BLaER1 treated with 17β-estradiol and CSF1 and Interleukin-3, amounts not matched to agents 10 nM and 100 nM (cell line): ENCODE data around the gene DCTD.
A peak's percentile ranks its signal among the peaks of the same experiment; 100 is the strongest.

Experiments
- H3K27ac ChIP-seq, 11 experiments: shearing (Covaris generic); formaldehyde crosslinking; 2 replicates each; pipeline ENCODE4 v1.8.1; 2022
- H3K27me3 ChIP-seq, 11 experiments: shearing (Covaris generic); formaldehyde crosslinking; 2 replicates each; pipeline ENCODE4 v1.8.1; 2022
- H3K36me3 ChIP-seq, 11 experiments: shearing (Covaris generic); formaldehyde crosslinking; 2 replicates each; pipeline ENCODE4 v1.8.1; 2022
- H3K4me1 ChIP-seq, 10 experiments: shearing (Covaris generic); formaldehyde crosslinking; 2 replicates each; pipeline ENCODE4 v1.8.1; 2022
- H3K4me2 ChIP-seq, 11 experiments: shearing (Covaris generic); formaldehyde crosslinking; 2 replicates each; pipeline ENCODE4 v1.8.1; 2022
- H3K4me3 ChIP-seq, 10 experiments: shearing (Covaris generic); formaldehyde crosslinking; 2 replicates each; pipeline ENCODE4 v1.8.1; 2022
- H3K9ac ChIP-seq, 11 experiments: shearing (Covaris generic); formaldehyde crosslinking; 2 replicates each; pipeline ENCODE4 v1.8.1; 2022
- H3K9me3 ChIP-seq, 11 experiments: shearing (Covaris generic); formaldehyde crosslinking; replicated peaks in 1 of 11; 2 replicates each; pipeline ENCODE4 v1.8.1; 2022
- H4K20me1 ChIP-seq, 11 experiments: shearing (Covaris generic); formaldehyde crosslinking; 2 replicates each; pipeline ENCODE4 v1.8.1; 2022
- Cebpa-rat ChIP-seq, 11 experiments: shearing (Covaris generic); IDR thresholded peaks; 2 replicates each; pipeline ENCODE4 v1.8.1; 2022

Gene DCTD

GRCh38 chr4:182917182-182918043, at the start of gene DCTD:
DCTD (minus strand) TSS chr4:182917386; CDS start chr4:182915568, 1,818 bp downstream.
- Histone ChIP-seq H3K9me3 (no peaks in the 10 kb centered on the region), H3K4me1 (peaks cover 37 to 64% (median 53%) of the 10 kb centered on the region in 10 experiments), H3K4me3 (peak within 1 kb of the TSS; percentile 70 to 82 (median 76)), H3K27ac (peak within 1 kb of the TSS; percentile 92 to 99 (median 98)), H3K9ac (peak within 1 kb of the TSS; percentile 89 to 99 (median 97)), H3K27me3 (no peaks in the 10 kb centered on the region), H3K4me2 (peak within 1 kb of the TSS; percentile 82 to 95 (median 91)), H4K20me1 (peaks cover 0 to 8% (median 5%) of the 10 kb centered on the region in 11 experiments; a peak in 5 of 22 replicates), H3K36me3 (peaks cover 26 to 36% (median 32%) of the 10 kb centered on the region in 11 experiments)
- no peak for TF ChIP-seq Cebpa-rat (IDR thresholded peaks at IDR 0.05)

GRCh38 chr4:182960746-182961145, 43.6 kb upstream of the DCTD start:
- Histone ChIP-seq H4K20me1 (no peaks in the 10 kb centered on the region), H3K4me1 (peaks cover 0 to 4% (median 0%) of the 10 kb centered on the region in 10 experiments; a peak in 1 of 20 replicates), H3K27me3 (no peaks in the 10 kb centered on the region), H3K4me2 (no peak overlapping the region), H3K36me3 (no peaks in the 10 kb centered on the region), H3K9ac (no peak overlapping the region), H3K4me3 (no peak overlapping the region), H3K9me3 (peaks cover 6 to 22% (median 12%) of the 10 kb centered on the region in 11 experiments; a peak in 21 of 22 replicates), H3K27ac (no peak overlapping the region)
- no peak for TF ChIP-seq Cebpa-rat (IDR thresholded peaks at IDR 0.05)

GRCh38 chr4:182960228-182960627, 43.0 kb upstream of the DCTD start:
- no peak overlapping the region for H3K9ac ChIP-seq
- H3K27me3 ChIP-seq: no peaks in the 10 kb centered on the region
- H3K27ac ChIP-seq: no peak overlapping the region
- no peak overlapping the region for H3K4me2 ChIP-seq
- no peaks in the 10 kb centered on the region for H3K36me3 ChIP-seq
- H3K9me3 ChIP-seq: peaks cover 6 to 22% (median 12%) of the 10 kb centered on the region in 11 experiments; a peak in 21 of 22 replicates
- no peak for TF ChIP-seq Cebpa-rat (IDR thresholded peaks at IDR 0.05)
- H4K20me1 ChIP-seq: no peaks in the 10 kb centered on the region
- H3K4me1 ChIP-seq: peaks cover 0 to 4% (median 0%) of the 10 kb centered on the region in 10 experiments; a peak in 1 of 20 replicates
- no peak overlapping the region for H3K4me3 ChIP-seq

- H3K9ac ChIP-seq: no peak overlapping the region
- no peaks in the 10 kb centered on the region for H3K4me1 ChIP-seq
- no peaks in the 10 kb centered on the region for H3K36me3 ChIP-seq
- no peak overlapping the region for H3K4me3 ChIP-seq
- no peaks in the 10 kb centered on the region for H3K27me3 ChIP-seq
- no peak for TF ChIP-seq Cebpa-rat (IDR thresholded peaks at IDR 0.05)
- H3K9me3 ChIP-seq: peaks cover 6 to 32% (median 16%) of the 10 kb centered on the region in 11 experiments; a peak in 20 of 22 replicates
- no peaks in the 10 kb centered on the region for H4K20me1 ChIP-seq
- H3K27ac ChIP-seq: no peak overlapping the region
- H3K4me2 ChIP-seq: no peak overlapping the region
Measured at GRCh38 chr4:182955411-182955810, 38.2 kb upstream of the DCTD start.

GRCh38 chr4:182944484-182945213, 27.5 kb upstream of the DCTD start:
- TF ChIP-seq Cebpa-rat (IDR thresholded peaks at IDR 0.05): no peak

GRCh38 chr4:182939680-182940079, 22.5 kb upstream of the DCTD start:
- Histone ChIP-seq H4K20me1 (no peaks in the 10 kb centered on the region), H3K4me2 (no peak overlapping the region), H3K4me3 (no peak overlapping the region), H3K9ac (no peak overlapping the region), H3K4me1 (no peaks in the 10 kb centered on the region), H3K36me3 (no peaks in the 10 kb centered on the region), H3K27me3 (no peaks in the 10 kb centered on the region), H3K27ac (no peak overlapping the region), H3K9me3 (no peaks in the 10 kb centered on the region)
- no peak for TF ChIP-seq Cebpa-rat (IDR thresholded peaks at IDR 0.05)

More at GRCh38 chr4:182944484-182945213, 27.5 kb upstream of the DCTD start:
- Histone ChIP-seq H3K27me3 (no peaks in the 10 kb centered on the region), H3K9me3 (no peaks in the 10 kb centered on the region), H3K4me3 (no peak overlapping the region), H3K9ac (no peak overlapping the region), H3K4me1 (no peaks in the 10 kb centered on the region), H3K36me3 (no peaks in the 10 kb centered on the region), H4K20me1 (no peaks in the 10 kb centered on the region), H3K27ac (no peak overlapping the region), H3K4me2 (no peak overlapping the region)

GRCh38 chr4:182938205-182938645, 21.0 kb upstream of the DCTD start:
- no peak overlapping the region for H3K9ac ChIP-seq
- no peaks in the 10 kb centered on the region for H3K9me3 ChIP-seq
- no peaks in the 10 kb centered on the region for H3K27me3 ChIP-seq
- H3K4me1 ChIP-seq: no peaks in the 10 kb centered on the region
- TF ChIP-seq Cebpa-rat (IDR thresholded peaks at IDR 0.05): no peak
- H3K4me2 ChIP-seq: no peak overlapping the region
- H4K20me1 ChIP-seq: no peaks in the 10 kb centered on the region
- no peaks in the 10 kb centered on the region for H3K36me3 ChIP-seq
- no peak overlapping the region for H3K27ac ChIP-seq
- no peak overlapping the region for H3K4me3 ChIP-seq

GRCh38 chr4:182937268-182938204, 20.4 kb upstream of the DCTD start:
- no peaks in the 10 kb centered on the region for H3K27me3 ChIP-seq
- no peaks in the 10 kb centered on the region for H3K4me1 ChIP-seq
- H3K9ac ChIP-seq: no peak overlapping the region
- TF ChIP-seq Cebpa-rat (IDR thresholded peaks at IDR 0.05): no peak
- H3K9me3 ChIP-seq: no peaks in the 10 kb centered on the region
- H3K27ac ChIP-seq: no peak overlapping the region
- no peak overlapping the region for H3K4me2 ChIP-seq
- H3K4me3 ChIP-seq: no peak overlapping the region
- H4K20me1 ChIP-seq: no peaks in the 10 kb centered on the region
- H3K36me3 ChIP-seq: no peaks in the 10 kb centered on the region
